AG04449 (cell line): ENCODE measurements around the gene PLAGL1.

Experiments
- CTCF ChIA-PET: fragments of 350-600 bp; formaldehyde crosslinking; extraction: SDS; loops from one replicate; lab custom pipeline; 2021; ENCODE audit warnings: antibody characterized with exemption; lab: Yijun Ruan, JAX
- POLR2A ChIA-PET: fragments of 400-600, 350-600 bp; formaldehyde crosslinking; extraction: SDS; loops from one replicate; lab custom pipeline; 2020; ENCODE audit warnings: antibody characterized with exemption, inconsistent platforms; lab: Yijun Ruan, JAX
- DNase-seq: peaks from one replicate; pipeline ENCODE4 v3.0.0-alpha.2; 2010; ENCODE audit warnings: low read depth, low spot score
- H3K4me3 ChIP-seq: 2 replicates; pipeline ENCODE4 v1.5.1; 2011; ENCODE audit warnings: low read depth, mild to moderate bottlenecking, control low read depth, low read length
- TF ChIP-seq, protein P1 (sequence below): IDR thresholded peaks from one replicate; pipeline ENCODE4 v1.5.1; 2011; ENCODE audit warnings: mild to moderate bottlenecking, moderate library complexity, low read length, control low read depth, inconsistent platforms; ENCODE audit not compliant: insufficient read depth; ENCODE audit errors: missing control alignments

The PLAGL1 gene

DNA sequence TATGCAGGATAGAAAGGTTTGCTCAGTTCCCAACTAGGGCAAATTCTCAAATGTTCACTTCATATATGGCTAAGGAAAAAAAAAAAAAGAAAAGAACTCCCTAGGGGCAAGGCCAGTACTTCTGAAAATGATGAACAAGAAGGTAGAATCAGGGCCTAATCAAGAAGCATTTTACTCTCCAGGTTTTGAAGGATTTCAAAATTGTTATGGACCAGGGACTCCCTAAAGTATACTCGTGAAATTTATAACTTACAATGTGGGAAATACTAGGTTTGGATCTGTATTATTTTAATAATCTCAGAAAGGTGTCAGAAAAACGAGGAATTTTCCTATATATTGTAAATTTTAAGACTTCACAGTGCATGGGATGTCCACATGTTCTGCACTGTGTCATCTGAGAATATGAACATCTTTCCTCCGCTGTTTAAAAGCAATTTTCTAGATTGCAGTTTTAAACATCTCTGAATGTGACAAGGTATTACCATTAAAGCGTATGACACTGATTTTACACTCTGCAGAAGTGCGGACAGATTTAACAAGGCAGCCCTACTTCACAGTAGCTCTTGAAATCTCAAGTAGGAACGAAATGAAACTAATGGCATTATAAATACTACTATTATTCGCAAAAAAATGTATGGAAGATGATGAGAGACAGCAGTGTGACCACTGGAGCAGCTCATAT lies 14.0 kb downstream of the PLAGL1 start:
- TF ChIP-seq, protein P1, sequence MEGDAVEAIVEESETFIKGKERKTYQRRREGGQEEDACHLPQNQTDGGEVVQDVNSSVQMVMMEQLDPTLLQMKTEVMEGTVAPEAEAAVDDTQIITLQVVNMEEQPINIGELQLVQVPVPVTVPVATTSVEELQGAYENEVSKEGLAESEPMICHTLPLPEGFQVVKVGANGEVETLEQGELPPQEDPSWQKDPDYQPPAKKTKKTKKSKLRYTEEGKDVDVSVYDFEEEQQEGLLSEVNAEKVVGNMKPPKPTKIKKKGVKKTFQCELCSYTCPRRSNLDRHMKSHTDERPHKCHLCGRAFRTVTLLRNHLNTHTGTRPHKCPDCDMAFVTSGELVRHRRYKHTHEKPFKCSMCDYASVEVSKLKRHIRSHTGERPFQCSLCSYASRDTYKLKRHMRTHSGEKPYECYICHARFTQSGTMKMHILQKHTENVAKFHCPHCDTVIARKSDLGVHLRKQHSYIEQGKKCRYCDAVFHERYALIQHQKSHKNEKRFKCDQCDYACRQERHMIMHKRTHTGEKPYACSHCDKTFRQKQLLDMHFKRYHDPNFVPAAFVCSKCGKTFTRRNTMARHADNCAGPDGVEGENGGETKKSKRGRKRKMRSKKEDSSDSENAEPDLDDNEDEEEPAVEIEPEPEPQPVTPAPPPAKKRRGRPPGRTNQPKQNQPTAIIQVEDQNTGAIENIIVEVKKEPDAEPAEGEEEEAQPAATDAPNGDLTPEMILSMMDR: no peak
- H3K4me3 ChIP-seq: no peak overlapping the region
- CTCF ChIA-PET: interaction anchor here (2.0 kb wide), 2 partner anchors 19 to 419 kb away, joined by 4 to 5 read pairs; no protein-coding TSS in a partner anchor

GRCh38 chr6:143992285-143992684 lies 15.8 kb downstream of the PLAGL1 start:
- no peak for DNase-seq
- H3K4me3 ChIP-seq: no peak overlapping the region
- TF ChIP-seq, protein P1: no peak
- ChIA-PET CTCF (no interaction called here), POLR2A (no interaction called here)

More for the DNA sequence above, 14.0 kb downstream of the PLAGL1 start:
- POLR2A ChIA-PET: no interaction called here
- no peak for DNase-seq

GRCh38 chr6:143986463-143987065 lies 21.5 kb downstream of the PLAGL1 start:
- no peak overlapping the region for H3K4me3 ChIP-seq
- CTCF ChIA-PET: interaction anchor here (0.9 to 1.2 kb wide), 4 partner anchors 13 to 47 kb away, joined by 3 read pairs; no protein-coding TSS in a partner anchor
- TF ChIP-seq, protein P1: no peak
- POLR2A ChIA-PET: no interaction called here
- no peak for DNase-seq

GRCh38 chr6:143984666-143985065 lies 23.4 kb downstream of the PLAGL1 start:
- POLR2A ChIA-PET: no interaction called here
- no peak overlapping the region for H3K4me3 ChIP-seq
- DNase-seq: no peak
- CTCF ChIA-PET: no interaction called here
- TF ChIP-seq, protein P1: no peak

GRCh38 chr6:143982968-143983367 lies 25.1 kb downstream of the PLAGL1 start:
- no peak overlapping the region for H3K4me3 ChIP-seq
- TF ChIP-seq, protein P1: no peak
- DNase-seq: no peak
- POLR2A ChIA-PET: no interaction called here
- CTCF ChIA-PET: no interaction called here

GRCh38 chr6:143980921-143981320 lies 27.1 kb downstream of the PLAGL1 start:
- TF ChIP-seq, protein P1: no peak
- no peak for DNase-seq
- no peak overlapping the region for H3K4me3 ChIP-seq
- ChIA-PET POLR2A (no interaction called here), CTCF (interaction anchor here (1.3 kb wide), 1 partner anchor 10 kb away, joined by 3 read pairs; no protein-coding TSS in a partner anchor)
